GM18519 (cell line): ENCODE results near the gene SHKBP1.
A peak's percentile ranks its signal among the peaks of the same experiment; 100 is the strongest.
"Not testable (repeated sequence)": the region's sequence is repeated elsewhere in the genome, so short reads cannot be mapped to it uniquely, and the experiment has no call there.

ENCODE experiments used
- ATAC-seq: cut with Tn5 transposase; IDR thresholded peaks from one replicate; pipeline ENCODE4 v1.9.1; 2021; ENCODE audit warnings: mild to moderate bottlenecking, moderate library complexity; ENCODE audit not compliant: unreplicated experiment, low FRiP score

SHKBP1 gene

DNA sequence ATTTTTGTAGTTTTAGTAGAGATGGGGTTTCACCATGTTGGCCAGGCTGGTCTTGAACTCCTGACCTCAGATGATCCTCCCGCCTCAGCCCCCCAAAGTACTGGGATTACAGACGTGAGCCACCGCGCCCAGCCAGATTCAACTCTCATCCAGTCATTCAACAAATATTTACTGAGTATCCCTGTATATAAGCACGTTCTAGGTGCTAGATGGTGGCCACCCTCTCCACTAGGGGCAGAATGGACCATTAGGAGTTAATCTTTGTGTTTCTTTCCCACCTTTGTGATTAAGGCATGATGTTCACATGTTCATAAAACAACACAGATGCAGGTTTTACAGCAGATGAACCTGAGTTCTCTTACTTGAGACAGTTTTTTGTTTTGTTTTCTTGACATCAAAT, 7.3 kb downstream of the SHKBP1 start:
- ATAC-seq: no peak

GRCh38 chr19:40585241-40585981, 8.7 kb downstream of the SHKBP1 start:
- no peak for ATAC-seq

- ATAC-seq: no peak
These were observed 9.3 kb downstream of the SHKBP1 start for GRCh38 chr19:40585982-40586422.

GRCh38 chr19:40586611-40587010, 9.9 kb downstream of the SHKBP1 start:
- ATAC-seq: no peak

- ATAC-seq: no peak
These were observed 11.6 kb downstream of the SHKBP1 start for GRCh38 chr19:40588110-40588854.

DNA sequence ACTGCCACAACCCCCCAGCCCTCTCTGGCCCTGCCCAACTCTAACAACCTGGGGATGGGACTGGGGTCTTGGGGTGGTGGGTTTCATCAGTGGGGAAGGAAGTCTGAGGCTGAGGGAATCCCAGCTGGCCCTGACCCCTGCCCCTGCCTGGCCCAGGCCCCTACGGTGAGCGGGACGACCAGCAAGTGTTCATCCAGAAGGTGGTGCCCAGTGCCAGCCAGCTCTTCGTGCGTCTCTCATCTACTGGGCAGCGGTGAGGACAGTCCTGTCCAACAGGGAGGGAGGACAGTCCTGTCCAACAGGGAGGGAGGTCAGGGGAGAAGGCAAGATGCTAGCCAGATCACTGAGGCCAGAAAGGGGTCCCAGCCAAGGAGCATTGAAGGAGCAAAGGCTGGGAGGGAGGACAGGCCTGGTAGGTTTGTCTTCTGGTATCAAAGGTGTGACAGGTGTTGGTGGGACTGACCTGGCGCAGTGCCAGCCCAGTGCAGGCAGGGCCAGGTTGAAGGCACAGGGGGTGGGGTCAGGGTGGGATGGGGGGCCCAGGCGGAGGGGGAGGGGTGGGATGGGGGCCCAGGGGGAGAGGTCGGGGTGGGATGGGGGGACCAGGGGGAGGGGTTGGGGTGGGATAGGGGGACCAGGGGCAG, 12.4 kb downstream of the SHKBP1 start:
- no peak for ATAC-seq

- no peak for ATAC-seq
These were observed 13.1 kb downstream of the SHKBP1 start for GRCh38 chr19:40589591-40590429.

GRCh38 chr19:40590464-40591265, 14.0 kb downstream of the SHKBP1 start:
- ATAC-seq: no peak

- not testable (repeated sequence) for ATAC-seq
These were observed 15.1 kb downstream of the SHKBP1 start for GRCh38 chr19:40591724-40592123.

DNA sequence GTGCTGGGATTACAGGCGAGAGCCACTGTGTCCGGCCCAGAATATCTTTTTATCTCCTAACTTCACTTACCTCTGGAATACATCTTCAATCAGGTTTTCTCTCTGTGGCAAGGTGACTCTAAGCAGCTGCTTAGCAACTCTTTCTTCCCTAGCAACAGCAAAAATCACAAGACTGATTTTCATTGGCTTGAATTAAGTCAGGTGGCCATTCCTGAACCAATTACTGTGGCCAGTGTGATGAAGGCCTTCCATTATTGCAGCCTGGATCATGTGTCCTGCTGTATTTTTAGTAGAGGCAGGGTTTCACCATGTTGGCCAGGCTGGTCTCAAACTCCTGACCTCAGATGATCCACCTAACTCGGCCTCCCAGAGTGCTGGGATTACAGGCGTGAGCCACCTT, 15.5 kb downstream of the SHKBP1 start:
- ATAC-seq: peak; percentile 51

DNA sequence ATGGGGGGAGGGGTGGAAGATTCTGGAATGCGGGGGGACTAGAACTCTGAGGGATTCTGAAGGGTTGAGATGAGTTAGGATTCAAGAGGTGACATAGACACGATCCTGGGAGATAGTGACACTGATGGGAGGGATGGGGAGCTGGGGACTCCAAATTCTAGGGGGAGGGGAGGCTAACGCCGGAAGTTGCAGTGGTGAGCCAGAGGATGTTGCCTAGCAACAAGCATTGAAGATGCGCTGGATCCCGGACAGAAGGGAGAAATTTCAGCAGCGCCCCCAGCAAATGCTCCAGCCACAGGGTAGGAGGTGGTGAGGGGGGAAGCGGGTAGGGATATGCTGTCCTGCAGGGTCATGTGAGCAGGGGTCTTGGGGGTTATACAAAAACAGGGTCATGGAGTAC, 17.6 kb downstream of the SHKBP1 start:
- ATAC-seq: no peak

- ATAC-seq: no peak
These were observed 18.0 kb downstream of the SHKBP1 start for GRCh38 chr19:40594657-40595091.

GRCh38 chr19:40596608-40597328, 20.1 kb downstream of the SHKBP1 start:
- no peak for ATAC-seq

- no peak for ATAC-seq
These were observed 20.7 kb downstream of the SHKBP1 start for GRCh38 chr19:40597329-40597838.

DNA sequence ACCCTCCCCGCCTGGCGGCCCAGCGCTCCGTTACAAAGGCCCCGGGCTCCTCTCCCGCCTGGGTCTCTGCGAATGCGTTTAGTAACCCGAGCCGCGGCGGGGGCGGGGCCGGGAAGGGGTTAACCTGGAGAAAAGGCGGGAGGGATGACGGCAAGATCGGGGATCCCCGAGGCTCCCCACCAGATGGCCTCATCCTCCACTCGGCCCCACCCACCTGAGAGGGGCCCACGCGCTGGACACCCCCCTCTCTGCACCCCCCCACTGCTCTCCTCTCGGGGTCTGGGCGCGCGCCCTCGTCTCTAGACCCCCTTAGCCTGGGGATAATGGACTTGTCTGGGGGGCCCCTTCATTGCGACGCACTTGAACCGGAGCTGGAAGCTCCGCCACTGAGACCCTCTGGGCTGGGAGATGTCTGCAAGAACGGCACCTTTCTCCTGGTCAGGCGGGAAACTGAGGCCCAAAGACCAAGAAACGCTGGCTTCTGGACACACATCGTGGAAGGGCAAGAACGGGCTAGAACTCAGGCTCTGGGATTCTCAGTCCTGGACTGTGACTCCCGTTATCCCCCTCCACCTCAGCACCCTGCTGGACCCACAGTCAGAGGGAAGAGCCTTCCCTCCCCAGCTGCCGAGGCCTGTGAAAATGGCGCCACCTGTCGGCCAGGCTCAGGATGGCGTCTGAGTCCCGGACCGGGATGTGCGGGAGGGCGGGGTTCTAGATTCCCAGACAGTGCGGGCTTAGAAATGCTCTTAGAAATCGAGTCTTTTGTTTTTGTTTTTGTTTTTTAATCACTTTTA, 21.6 kb downstream of the SHKBP1 start:
- ATAC-seq: no peak

DNA sequence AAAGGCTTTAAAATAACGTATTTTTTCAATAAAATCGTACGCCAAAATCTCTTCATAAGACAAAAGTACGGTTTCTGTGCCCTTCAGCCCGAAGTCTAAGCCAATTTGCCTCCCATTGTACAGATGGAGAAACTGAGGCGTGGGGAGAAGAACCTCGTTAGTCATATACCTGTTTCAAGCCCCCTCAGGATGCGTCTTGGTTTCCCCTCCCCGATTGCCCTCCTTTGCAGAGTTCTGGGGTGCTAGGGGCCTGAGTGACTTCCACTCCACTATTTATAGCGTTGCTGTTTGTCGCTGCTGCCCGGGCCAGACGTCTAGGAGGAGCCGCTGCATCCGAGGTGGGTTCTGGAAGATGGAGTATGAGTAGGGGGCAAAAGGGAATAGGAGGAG, 22.2 kb downstream of the SHKBP1 start:
- ATAC-seq: no peak

- ATAC-seq: no peak
These were observed 22.7 kb downstream of the SHKBP1 start for GRCh38 chr19:40599331-40599901.
